GM19043 (cell line): ENCODE measurements around the gene DGKH.

Source experiments
- ATAC-seq: cut with Tn5 transposase; IDR thresholded peaks from one replicate; pipeline ENCODE4 v1.9.1; 2021; ENCODE audit warnings: low read depth; ENCODE audit not compliant: unreplicated experiment

DGKH gene

DNA sequence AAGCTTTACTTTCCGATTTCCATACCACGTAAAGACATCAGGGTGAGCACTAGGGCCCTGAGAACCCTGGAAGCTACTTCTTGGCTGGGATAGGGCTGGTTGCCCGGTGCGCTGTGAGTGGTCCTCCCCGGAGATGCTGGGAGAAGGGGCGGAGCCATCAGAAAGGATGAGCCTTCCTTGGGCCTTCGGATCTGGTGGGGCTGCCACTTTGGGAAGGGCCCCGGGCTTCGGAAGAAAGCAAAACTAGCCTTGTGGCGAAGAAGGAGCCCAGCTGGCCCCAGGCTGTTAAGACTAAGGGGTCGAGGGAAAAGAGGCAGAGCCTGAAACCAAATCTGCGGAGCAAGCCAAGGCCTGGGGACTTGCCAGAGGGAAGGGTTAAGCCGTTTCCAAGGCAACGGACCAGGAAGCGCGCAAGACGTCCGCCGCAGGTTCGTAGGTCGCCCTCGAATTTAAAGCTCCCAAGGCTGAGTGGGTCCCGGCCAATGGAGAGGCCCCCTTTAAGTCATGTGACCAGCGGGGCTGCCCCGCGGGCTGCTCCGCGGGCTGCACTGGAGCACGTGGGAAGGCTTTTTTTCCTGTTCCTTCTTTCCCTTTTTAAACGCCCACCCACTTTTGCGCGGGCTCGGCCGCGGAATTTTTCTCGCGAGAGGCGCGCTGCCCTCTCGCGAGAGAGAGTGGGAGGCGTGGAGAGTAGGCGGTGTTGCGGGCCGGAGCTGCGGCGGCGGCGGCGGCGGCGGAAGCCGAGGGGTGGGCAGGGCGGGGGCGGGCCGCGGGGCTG, 223.1 kb downstream of the DGKH start:
- ATAC-seq: peak; percentile 79

DNA sequence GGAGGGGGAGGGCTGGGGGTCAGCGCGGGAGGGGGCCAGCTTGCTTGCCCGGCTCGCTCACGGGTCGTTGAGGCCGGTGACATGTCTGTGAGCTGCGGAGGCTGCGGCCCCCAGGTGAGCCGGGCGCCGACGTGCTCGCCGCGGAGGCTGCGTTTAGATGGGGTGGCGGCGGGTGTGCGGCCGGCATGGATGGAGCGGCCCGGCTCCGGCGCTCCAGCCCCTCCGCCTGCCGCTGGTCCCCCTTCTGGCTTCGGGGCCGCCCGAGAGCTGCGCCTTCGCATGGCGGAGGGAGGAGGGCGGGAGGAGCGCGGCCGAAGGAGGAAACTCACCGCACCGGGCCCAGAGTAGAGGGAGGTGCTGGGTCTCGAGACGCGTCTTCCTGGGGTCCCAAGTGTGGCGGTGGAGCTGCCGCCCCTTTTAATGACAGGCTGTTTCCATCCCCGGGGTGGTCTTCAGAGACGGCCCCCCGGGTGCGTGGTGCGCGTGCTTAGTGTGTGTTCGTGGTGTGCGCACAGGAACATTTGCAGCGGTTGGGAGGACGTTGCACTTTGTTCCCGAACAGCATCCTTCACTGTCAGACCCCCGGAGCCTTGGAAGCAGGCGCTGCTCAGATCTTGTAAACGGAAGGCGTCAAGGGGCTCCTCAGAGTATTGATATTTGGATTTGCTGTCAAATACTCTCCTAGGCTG, 223.8 kb downstream of the DGKH start, which contains the start of gene AKAP11:
TSS of gene AKAP11 (plus strand) at position 38 of the 689 bp plus-strand sequence. CDS start 14,197 bp downstream, outside the sequence.
- peak; percentile 4 for ATAC-seq

DNA sequence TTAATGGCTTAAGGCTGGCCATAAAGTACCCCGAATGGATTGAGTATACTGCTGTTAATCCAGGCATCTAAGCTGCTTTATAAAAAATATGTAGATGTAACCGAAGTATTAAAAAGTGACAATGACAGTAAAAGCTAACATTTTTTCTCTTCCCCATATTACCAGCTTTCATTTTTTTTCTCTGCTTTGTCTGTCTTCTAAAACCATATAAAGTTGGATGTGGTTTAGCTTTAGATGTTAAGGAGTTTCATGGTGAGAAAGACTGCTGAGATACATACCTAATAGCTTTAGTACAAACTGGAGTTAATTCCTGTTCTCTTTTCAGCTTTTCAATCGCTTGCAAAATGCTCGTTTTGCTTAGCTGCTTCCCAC, 224.3 kb downstream of the DGKH start:
- ATAC-seq: no peak

DNA sequence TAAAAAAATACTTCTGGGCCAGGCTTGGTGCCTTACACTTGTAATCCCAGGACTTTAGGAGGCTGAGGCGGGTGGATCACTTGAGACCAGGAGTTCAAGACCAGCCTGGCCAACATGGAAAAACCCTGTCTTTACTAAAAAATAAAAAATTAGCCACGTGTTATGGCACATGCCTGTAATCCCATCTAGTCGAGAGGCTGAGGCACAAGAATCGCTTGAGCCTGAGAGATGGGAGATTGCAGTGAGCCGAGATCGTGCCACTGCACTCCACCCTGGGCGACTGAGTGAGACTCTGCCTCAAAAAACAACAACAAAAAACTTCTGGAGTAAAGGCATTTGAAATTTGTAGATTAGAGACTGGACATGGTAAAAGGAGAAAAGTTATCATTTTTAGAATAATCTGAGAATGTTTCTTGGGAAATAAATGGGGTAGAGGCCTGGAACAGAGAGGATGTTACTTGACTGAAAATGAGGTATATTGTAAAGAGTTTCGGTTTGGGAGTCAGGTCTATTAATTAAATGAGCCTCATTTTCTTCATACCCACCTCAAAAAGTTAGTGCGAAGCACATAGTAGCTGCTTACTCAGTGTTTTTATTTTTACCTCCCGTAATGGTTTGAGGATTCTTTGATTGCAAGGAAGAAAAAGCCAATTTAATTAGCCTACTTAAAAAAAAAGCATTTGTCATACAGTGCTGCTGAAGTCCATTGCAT, 226.1 kb downstream of the DGKH start:
- ATAC-seq: no peak

DNA sequence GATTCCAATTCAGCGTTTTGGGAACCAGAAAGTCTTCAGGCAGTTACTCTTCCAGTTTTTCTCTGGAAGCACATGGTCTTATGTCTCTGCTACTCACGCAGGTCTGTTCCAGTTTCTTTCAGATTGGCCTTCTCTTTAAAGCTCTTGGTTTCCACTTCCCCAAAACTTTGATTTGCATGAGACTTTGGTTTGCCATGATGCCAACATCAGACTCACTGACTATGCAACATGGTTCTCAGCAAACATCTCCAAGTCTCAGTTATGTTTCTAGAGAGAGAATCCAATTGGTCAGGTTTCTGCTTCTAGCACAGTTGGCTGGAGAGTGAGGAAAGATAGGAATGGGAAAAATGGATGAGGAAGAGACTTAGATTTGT, 226.6 kb downstream of the DGKH start:
- ATAC-seq: peak; percentile 29

DNA sequence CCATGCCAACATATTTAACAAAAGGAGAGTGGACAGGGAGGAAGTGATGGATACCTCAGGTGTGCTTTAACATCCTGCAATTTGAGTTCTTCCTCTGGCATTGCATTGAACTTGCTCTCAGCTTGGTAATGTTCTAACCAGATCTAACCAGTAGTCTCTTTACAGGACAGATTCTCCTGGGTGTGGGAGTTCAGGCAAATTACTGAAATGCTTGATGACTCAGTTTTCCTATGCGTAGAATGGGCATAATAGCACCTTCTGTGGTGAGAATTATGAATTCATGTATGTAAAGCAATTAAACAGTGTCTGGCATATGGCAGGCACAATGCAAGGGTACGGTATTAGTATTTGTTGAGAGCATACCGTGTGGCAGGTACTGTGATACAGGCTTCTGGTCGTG, 227.1 kb downstream of the DGKH start:
- no peak for ATAC-seq

DNA sequence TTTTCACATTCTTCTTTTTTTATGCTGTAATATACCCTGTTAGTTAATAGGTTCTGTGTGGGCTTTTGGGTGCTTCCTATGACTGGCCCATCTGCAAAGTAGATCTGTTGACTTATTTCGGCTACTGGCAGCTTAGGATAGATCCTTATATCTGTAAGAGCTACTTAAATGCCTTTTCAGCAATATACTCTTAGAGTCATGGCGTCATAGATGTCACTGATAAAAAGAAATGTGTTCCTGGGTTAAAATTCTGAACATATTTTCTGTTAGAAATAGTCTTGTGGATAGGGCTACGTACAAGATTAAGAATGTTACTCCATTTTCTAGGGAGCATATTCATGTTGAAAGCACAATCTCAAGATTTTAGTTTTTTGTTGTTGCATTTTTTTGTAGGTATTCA, 228.2 kb downstream of the DGKH start:
- ATAC-seq: no peak

DNA sequence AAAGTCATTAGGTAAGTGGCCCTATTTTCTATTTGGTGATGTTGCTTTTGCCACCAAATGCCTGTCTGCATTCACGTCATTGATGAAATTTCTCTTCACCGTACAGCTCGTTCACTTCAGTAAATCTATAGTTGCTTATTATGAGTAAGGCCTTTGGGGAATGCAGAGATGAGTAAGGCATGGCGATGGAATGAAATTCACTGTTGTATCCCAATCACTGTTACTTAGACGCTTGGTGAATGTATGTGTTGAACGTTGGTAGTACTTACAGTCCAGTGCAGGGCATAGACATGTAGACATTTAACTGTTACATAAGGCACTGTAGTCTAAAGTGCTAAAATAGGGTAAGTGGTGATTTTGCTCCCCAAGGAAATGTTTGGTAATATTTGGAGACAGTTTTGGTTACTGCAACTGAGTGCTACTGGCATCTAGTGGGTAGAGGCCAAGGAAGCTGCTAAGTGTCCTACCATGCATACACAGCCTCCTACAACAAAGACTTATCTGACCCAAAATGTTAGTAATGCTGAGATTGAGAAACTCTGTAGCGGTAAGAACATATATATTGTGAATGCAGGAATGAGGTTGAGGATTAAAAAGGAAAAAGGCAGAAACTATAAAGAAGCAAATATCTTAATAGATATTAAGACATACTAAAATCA, 229.3 kb downstream of the DGKH start:
- ATAC-seq: no peak

DNA sequence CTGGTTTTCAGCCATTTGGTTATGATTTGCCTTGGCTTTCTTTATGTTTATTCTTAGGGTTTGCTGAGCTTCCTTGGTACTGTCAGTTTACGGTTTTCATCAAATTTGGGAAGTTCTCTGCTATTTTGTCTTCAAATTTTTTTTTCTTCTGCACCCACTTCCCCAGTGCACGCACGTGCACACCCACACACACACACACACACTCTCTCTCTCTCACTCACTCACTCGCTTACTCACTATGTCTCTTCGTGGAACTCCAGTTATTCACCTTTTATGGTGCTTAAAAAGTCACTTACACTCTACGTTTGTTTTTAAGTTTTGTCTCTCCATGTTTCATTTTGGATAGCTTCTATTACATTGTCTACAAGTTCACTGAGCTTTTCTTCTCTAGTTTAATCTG, 230.6 kb downstream of the DGKH start:
- no peak for ATAC-seq

DNA sequence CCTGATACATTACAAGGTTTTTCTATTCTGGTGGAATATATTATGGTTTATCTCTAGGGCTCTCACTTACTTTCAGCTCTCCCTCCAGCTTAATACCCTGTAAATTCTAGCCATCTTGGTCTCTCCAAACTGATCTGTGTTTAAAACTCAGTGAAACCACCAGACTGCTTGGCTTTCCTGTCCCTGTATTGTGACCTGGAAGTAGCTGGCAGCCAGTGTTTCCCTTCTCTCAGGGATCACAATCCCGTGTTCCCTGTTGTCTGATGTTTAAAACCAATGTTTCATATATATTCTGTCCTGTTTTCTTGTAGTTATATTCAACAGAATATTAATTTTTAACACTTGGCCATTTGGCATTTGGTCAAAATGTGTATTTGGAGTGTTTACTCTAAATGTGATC, 231.5 kb downstream of the DGKH start:
- ATAC-seq: no peak

DNA sequence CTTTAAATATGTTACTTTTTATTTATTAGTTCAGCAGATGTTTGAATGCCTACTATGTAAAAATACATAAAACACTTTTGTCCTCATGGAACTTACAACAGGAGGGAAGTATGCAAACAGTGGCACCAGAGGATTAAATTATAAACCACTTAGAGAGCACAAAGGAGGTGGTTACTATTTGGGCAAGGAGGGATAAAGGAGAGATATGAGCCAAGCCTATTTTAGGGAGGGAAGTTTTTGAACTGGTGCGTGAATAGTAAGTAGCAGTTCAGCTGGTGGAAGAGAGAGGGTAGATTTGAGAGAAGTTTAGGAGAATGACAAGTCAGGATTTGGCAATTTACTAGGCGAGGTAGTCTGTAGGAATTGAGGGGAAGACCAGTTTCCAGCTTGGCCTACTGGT, 232.1 kb downstream of the DGKH start:
- ATAC-seq: no peak

DNA sequence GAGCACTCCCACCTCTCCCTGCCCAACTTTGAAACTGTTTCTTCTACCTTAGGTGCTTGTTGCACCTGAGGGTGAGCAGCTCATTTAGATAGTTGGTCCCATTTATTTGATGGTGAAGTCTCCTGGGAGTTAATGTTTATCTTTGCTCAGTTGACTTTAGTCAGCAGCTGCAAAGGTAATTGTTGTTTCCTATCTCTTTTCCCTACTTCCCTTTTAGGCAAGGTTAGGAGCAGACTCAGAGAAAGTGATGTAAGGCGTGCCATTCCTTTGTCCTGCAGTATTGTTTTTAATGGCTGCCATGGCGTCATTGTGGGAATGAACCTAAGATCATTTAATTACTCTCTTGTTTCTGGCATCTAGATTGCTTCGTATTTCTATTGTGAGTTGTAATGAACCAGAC, 235.1 kb downstream of the DGKH start:
- ATAC-seq: no peak

DNA sequence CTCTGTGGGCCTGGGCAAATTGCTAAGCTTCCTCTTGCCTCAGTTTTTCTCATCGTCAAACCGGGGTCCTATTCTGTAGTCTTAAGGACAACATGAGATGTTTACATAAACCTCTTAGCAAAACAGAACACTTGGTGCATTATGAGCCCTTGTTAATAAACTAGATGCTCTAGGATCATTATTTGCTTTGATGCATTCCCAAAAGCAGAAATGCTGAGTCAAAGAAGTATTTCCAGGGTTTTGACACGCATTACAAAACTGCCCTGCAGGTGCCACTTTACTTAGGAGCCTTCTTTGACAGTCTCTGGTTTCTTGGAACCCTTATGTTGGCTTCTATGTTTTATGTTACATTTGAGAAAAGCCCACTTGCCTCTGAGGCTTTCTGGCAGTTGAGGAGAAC, 235.6 kb downstream of the DGKH start:
- no peak for ATAC-seq
